DOHH2 (cell line): Measurements from ENCODE around the gene ZC3HAV1.

Source experiments
- H3F3A ChIP-seq: fragments of 200-600 bp; sonication (generic), shearing (Covaris generic); 2 replicates; pipeline ENCODE4 v1.6.0; 2016; ENCODE audit warnings: antibody characterized with exemption, mild to moderate bottlenecking; ENCODE audit not compliant: control insufficient read depth, insufficient read depth
- H3K27ac ChIP-seq: fragments of 200-600 bp; sonication (generic); 2 replicates; pipeline ENCODE4 v1.5.1; 2014; ENCODE audit warnings: low read depth, mild to moderate bottlenecking, low read length, moderate library complexity
- H3K27me3 ChIP-seq: fragments of 200-600 bp; sonication (generic); 2 replicates; pipeline ENCODE4 v1.6.1; 2014; ENCODE audit warnings: mild to moderate bottlenecking, low read length, mixed read lengths; ENCODE audit not compliant: control insufficient read depth
- H3K36me3 ChIP-seq: fragments of 200-600 bp; sonication (generic); 2 replicates; pipeline ENCODE4 v1.6.1; 2014; ENCODE audit warnings: mild to moderate bottlenecking, low read length, moderate library complexity, mixed read lengths; ENCODE audit not compliant: control insufficient read depth
- H3K4me1 ChIP-seq: fragments of 200-600 bp; sonication (generic); 2 replicates; pipeline ENCODE4 v1.6.1; 2014; ENCODE audit warnings: mild to moderate bottlenecking, low read length, mixed read lengths; ENCODE audit not compliant: control insufficient read depth
- H3K4me2 ChIP-seq: fragments of 200-600 bp; sonication (generic); 2 replicates; pipeline ENCODE4 v1.6.0; 2014; ENCODE audit warnings: mild to moderate bottlenecking, low read length, moderate library complexity
- H3K4me3 ChIP-seq: fragments of 200-600 bp; sonication (generic); 2 replicates; pipeline ENCODE4 v1.5.1; 2014; ENCODE audit warnings: mild to moderate bottlenecking, low read length, mixed read lengths
- H3K79me2 ChIP-seq: fragments of 200-600 bp; sonication (generic); 2 replicates; pipeline ENCODE4 v1.6.1; 2014; ENCODE audit warnings: mild to moderate bottlenecking, low read length, mixed read lengths; ENCODE audit not compliant: control insufficient read depth
- H3K9me2 ChIP-seq: fragments of 200-600 bp; sonication (generic); replicated peaks from 2 replicates; pipeline ENCODE4 v1.6.1; 2014; ENCODE audit warnings: mild to moderate bottlenecking, low read length, mixed read lengths; ENCODE audit not compliant: control insufficient read depth
- H3K9me3 ChIP-seq: fragments of 200-600 bp; sonication (generic); 2 replicates; pipeline ENCODE4 v1.6.1; 2014; ENCODE audit warnings: antibody characterized with exemption, low read length, mixed read lengths; ENCODE audit not compliant: control insufficient read depth, insufficient read depth
- H4K20me1 ChIP-seq: fragments of 200-600 bp; sonication (generic); 2 replicates; pipeline ENCODE4 v1.6.0; 2014; ENCODE audit warnings: low read depth, mild to moderate bottlenecking, antibody characterized with exemption, low read length, moderate library complexity; ENCODE audit not compliant: control insufficient read depth, insufficient read depth
- CTCF ChIP-seq: fragments of 200-600 bp; sonication (generic); IDR thresholded peaks from one replicate; pipeline ENCODE4 v1.5.1; 2014; ENCODE audit warnings: antibody characterized with exemption, mild to moderate bottlenecking, low read depth, low read length; ENCODE audit not compliant: poor library complexity, severe bottlenecking
- EZH2phosphoT487 ChIP-seq: fragments of 200-600 bp; sonication (generic); IDR thresholded peaks from 2 replicates; pipeline ENCODE4 v1.6.1; 2017; ENCODE audit warnings: borderline replicate concordance, mild to moderate bottlenecking, antibody characterized with exemption, low read length, moderate library complexity, mixed read lengths

ZC3HAV1 gene

DNA sequence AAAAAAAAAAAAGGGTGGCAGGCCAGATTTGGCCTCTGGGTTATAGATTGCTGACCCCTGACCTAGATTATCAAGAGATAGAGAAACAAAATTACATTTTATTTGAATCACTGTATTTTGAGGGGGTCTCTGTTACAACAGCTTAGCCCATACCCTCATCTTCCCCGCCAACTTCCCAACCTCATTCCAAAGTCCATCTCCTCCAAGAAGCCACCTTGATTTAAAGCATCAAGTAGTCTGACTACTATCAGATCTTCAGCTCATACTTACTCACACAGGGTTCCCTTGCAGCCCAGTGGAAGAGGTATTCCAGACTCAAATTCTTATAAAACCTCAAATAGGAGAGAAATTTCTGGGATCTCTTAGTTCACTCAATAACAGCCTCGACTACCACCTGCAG, 20.4 kb downstream of the ZC3HAV1 start:
- Histone ChIP-seq H3K79me2 (peaks cover 22% of the 10 kb centered on the region), H3K9me2 (no peaks in the 10 kb centered on the region), H3K4me3 (no peak overlapping the region), H3K36me3 (peaks cover 50% of the 10 kb centered on the region), H4K20me1 (no peaks in the 10 kb centered on the region), H3K9me3 (no peaks in the 10 kb centered on the region), H3K4me2 (no peak overlapping the region), H3K27me3 (no peaks in the 10 kb centered on the region), H3F3A (no peaks in the 10 kb centered on the region), H3K27ac (no peak overlapping the region), H3K4me1 (no peaks in the 10 kb centered on the region)
- TF ChIP-seq CTCF (no peak), EZH2phosphoT487 (no peak)

- H4K20me1 ChIP-seq = no peaks in the 10 kb centered on the region
- no peaks in the 10 kb centered on the region for H3K9me2 ChIP-seq
- H3K4me2 ChIP-seq = no peak overlapping the region
- H3F3A ChIP-seq = no peaks in the 10 kb centered on the region
- H3K4me3 ChIP-seq = no peak overlapping the region
- H3K36me3 ChIP-seq = peaks cover 58% of the 10 kb centered on the region
- no peak overlapping the region for H3K27ac ChIP-seq
- no peaks in the 10 kb centered on the region for H3K9me3 ChIP-seq
- peaks cover 16% of the 10 kb centered on the region for H3K79me2 ChIP-seq
- H3K27me3 ChIP-seq = no peaks in the 10 kb centered on the region
- TF ChIP-seq CTCF = no peak
- no peak for TF ChIP-seq EZH2phosphoT487
- H3K4me1 ChIP-seq = no peaks in the 10 kb centered on the region
Measured at GRCh38 chr7:139088268-139088667, 21.3 kb downstream of the ZC3HAV1 start.

DNA sequence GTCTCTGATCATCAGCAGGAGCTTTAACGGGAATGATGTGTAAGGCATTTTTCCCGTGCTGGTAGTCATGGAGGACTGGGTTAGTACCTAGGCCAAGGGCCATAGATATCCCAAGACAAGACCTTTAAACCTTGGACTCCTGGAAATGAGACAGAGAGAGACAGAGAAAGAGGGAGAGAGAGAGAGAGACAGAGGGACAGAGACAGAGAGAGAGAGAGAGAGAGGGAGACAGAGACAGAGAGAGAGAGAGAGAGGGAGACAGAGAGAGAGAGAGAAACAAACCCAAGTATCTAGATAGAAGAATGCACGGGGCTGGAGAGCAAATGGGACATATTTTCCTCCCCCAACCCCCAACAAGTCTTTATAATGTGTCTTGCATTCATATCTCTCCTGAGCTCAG, 22.3 kb downstream of the ZC3HAV1 start:
- Histone ChIP-seq H3F3A (no peaks in the 10 kb centered on the region), H3K9me2 (no peaks in the 10 kb centered on the region), H3K79me2 (peaks cover 5% of the 10 kb centered on the region; the same call in 1 of the 2 replicates), H4K20me1 (no peaks in the 10 kb centered on the region), H3K27me3 (no peaks in the 10 kb centered on the region), H3K4me2 (no peak overlapping the region), H3K36me3 (peaks cover 69% of the 10 kb centered on the region), H3K4me1 (no peaks in the 10 kb centered on the region), H3K4me3 (no peak overlapping the region), H3K9me3 (no peaks in the 10 kb centered on the region), H3K27ac (no peak overlapping the region)
- TF ChIP-seq EZH2phosphoT487 (no peak), CTCF (no peak)

DNA sequence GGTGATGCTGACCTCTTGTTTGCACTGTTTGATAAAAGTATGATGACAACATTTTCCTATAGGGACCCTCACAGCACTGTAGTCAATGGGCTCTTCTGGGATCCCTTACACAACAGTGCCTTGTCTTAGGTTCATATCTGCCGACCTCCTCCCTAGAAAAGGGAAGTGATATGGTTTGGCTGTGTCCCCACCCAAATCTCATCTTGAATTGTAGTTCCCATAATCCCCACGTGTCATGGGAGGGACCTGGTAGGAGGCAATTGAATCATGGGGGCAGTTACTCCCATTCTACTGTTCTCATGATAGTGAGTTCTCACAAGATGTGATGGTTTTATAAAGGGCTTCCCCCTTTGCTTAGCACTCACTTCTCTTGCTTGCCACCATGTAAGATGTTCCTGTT, 23.1 kb downstream of the ZC3HAV1 start:
- Histone ChIP-seq H3K9me2 (no peaks in the 10 kb centered on the region), H4K20me1 (no peaks in the 10 kb centered on the region), H3K4me1 (no peaks in the 10 kb centered on the region), H3K4me3 (no peak overlapping the region), H3K79me2 (peaks cover under 1% of the 10 kb centered on the region; the same call in 1 of the 2 replicates), H3K4me2 (no peak overlapping the region), H3F3A (no peaks in the 10 kb centered on the region), H3K27ac (no peak overlapping the region), H3K27me3 (no peaks in the 10 kb centered on the region), H3K36me3 (peaks cover 71% of the 10 kb centered on the region), H3K9me3 (no peaks in the 10 kb centered on the region)
- TF ChIP-seq EZH2phosphoT487 = no peak
- TF ChIP-seq CTCF = no peak
